GM21447 (cell line): Measurements from ENCODE around the gene NOTCH4.
"Not testable (repeated sequence)": the region's sequence is repeated elsewhere in the genome, so short reads cannot be mapped to it uniquely, and the experiment has no call there.

Experiments used
- ATAC-seq: cut with Tn5 transposase; IDR thresholded peaks from one replicate; pipeline ENCODE4 v1.9.1; 2021; ENCODE audit not compliant: unreplicated experiment

The NOTCH4 gene

GRCh38 chr6:32218167-32218566 is 5.7 kb downstream of the NOTCH4 start:
- ATAC-seq = no peak

- no peak for ATAC-seq
Measured at GRCh38 chr6:32216998-32217397, 6.9 kb downstream of the NOTCH4 start.

- ATAC-seq = no peak
Measured at GRCh38 chr6:32216285-32216684, 7.6 kb downstream of the NOTCH4 start.

- no peak for ATAC-seq
Measured at GRCh38 chr6:32215617-32216016, 8.2 kb downstream of the NOTCH4 start.

- ATAC-seq = no peak
Measured at GRCh38 chr6:32214126-32214525, 9.7 kb downstream of the NOTCH4 start.

- no peak for ATAC-seq
Measured at GRCh38 chr6:32213649-32214048, 10.2 kb downstream of the NOTCH4 start.

GRCh38 chr6:32212076-32212760 is 11.6 kb downstream of the NOTCH4 start:
- ATAC-seq = no peak

- not testable (repeated sequence) for ATAC-seq
Measured at GRCh38 chr6:32211432-32211831, 12.4 kb downstream of the NOTCH4 start.

- ATAC-seq = no peak
Measured at GRCh38 chr6:32210191-32210601, 13.7 kb downstream of the NOTCH4 start.

GRCh38 chr6:32208996-32209395 is 14.9 kb downstream of the NOTCH4 start:
- no peak for ATAC-seq

- ATAC-seq = no peak
Measured at GRCh38 chr6:32204268-32204715, 19.6 kb downstream of the NOTCH4 start.

GRCh38 chr6:32203426-32204267 is 20.2 kb downstream of the NOTCH4 start:
- no peak for ATAC-seq

- ATAC-seq = no peak
Measured at GRCh38 chr6:32202186-32202585, 21.7 kb downstream of the NOTCH4 start.

GRCh38 chr6:32200711-32201475 is 23.0 kb downstream of the NOTCH4 start:
- no peak for ATAC-seq

- no peak for ATAC-seq
Measured at GRCh38 chr6:32198866-32199265, 25.0 kb downstream of the NOTCH4 start.

GRCh38 chr6:32198345-32198696 is 25.5 kb downstream of the NOTCH4 start:
- no peak for ATAC-seq

GRCh38 chr6:32196682-32197616 is 26.9 kb downstream of the NOTCH4 start:
- no peak for ATAC-seq

- ATAC-seq = peak; percentile 65
Measured at GRCh38 chr6:32195902-32196681, 27.8 kb downstream of the NOTCH4 start.

- peak; percentile 67 for ATAC-seq
Measured at GRCh38 chr6:32195652-32195901, 28.3 kb downstream of the NOTCH4 start.
